Measurements from ENCODE around the gene YIF1A. TPM values are rescaled to one million over a fixed set of nuclear protein-coding genes. Genes with fewer than 3 reads are reported as not detected.

YIF1A gene
- total and polyA plus RNA-seq, 5 donors from 2014 or later, result 29.3 to 71.3 (median 48.6) TPM

DNA sequence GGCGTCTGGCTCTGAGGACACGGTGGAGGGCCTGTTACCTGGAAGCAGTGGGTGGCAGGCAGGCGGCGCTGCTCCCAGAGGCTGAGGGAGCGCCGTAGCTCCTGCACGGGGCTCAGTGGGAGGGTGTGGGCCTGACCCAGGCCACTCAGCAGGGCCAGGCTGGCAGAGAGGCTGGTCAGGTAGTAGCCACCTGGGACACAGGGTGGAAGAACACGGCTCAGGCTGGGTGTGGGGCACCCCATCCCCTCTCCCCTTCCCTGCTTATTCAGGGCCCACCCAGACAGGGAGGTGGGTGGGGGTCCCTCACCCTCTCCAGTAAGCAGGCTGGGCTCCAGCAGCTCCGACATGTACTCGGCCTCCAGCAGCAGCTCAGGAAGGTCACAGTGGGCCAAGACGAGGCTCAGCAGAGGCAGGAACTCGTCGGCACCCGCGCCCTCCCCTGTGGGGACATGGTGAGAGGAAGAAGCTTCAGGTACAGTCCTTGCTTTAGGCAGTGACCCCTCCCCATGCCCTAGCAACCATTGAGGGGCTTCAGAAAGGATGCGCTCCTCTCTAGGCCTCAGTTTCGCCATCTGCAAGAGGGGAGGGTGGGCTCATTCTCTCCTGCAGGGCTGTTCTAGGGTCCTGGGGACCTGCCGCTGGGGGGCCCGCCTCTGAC is 44.4 kb upstream of the YIF1A start:
- Histone ChIP-seq H3K36me3 (ENCODE audit: control insufficient read depth, insufficient read depth, low read length) (peaks cover 3% of the 10 kb centered on the region), H3K27me3 (ENCODE audit: control insufficient read depth, insufficient read depth, low read length) (no peaks in the 10 kb centered on the region), H3K4me3 (ENCODE audit: low read depth, low read length) (no peak overlapping the region), H3K9me3 (ENCODE audit: control insufficient read depth in 2 of 2, low read length in 2 of 2) (no peaks in the 10 kb centered on the region), H3K27ac (ENCODE audit: insufficient read depth, low read length, poor library complexity, severe bottlenecking) (no peak overlapping the region), H3K4me1 (ENCODE audit: control insufficient read depth, insufficient read depth, low read length, poor library complexity, severe bottlenecking) (peaks cover 25% of the 10 kb centered on the region)
- Mint-ChIP-seq H3K4me1 (peaks cover 0 to 27% (median 11%) of the 10 kb centered on the region in 4 donors), H3K27ac (no peak overlapping the region), H3K4me3 (no peak overlapping the region), H3K27me3 (no peaks in the 10 kb centered on the region), H3K9me3 (no peaks in the 10 kb centered on the region), H3K36me3 (peaks cover 3% of the 10 kb centered on the region)
- no peak for ATAC-seq (ENCODE audit: low read depth in 2 of 2)
- DNase-seq, result no peak

DNA sequence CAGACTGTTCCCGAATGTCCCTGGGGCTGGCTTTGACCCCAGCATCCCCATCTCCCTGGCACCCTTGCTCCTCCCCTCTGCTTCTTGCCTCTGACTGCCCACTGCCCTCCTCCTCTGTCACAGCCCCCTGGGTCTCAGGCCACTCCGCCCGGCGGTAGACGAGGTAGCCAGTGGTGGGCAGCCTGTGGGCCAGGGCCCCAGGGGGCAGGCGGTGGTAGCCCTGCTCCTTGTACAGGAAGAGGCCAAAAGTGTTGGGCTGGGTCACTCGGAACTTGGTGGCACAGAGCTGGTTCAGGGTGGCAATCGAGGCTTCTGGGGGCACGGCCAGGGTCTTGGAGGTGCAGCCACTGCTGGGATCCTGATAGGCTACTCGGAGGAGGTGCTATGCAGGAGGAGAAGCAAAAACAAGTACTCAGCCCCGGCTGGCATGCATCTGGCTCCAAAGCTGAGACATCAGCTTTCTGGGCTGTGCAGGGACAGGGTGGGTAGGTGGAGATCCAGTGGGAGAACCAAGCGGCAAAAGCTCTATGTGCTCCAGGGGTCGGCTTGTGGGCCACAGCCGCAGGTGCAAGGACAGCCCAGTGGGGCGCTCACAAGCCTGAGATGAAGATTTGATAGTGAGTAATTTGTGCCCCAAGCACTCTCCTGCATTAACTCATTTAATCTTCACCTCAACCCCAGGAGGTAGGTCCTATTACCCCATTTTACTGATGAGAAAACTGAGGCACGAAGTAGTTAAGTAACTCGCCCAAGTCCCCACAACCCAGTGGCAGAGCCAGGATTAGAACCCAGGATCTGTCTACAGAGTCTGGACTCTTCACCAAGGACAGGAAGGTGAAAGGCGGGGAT is 43.7 kb upstream of the YIF1A start:
- Histone ChIP-seq H3K9me3 (ENCODE audit: control insufficient read depth in 2 of 2, low read length in 2 of 2) (no peaks in the 10 kb centered on the region), H3K27ac (ENCODE audit: insufficient read depth, low read length, poor library complexity, severe bottlenecking) (no peak overlapping the region), H3K27me3 (ENCODE audit: control insufficient read depth, insufficient read depth, low read length) (no peaks in the 10 kb centered on the region), H3K4me1 (ENCODE audit: control insufficient read depth, insufficient read depth, low read length, poor library complexity, severe bottlenecking) (peaks cover 33% of the 10 kb centered on the region), H3K4me3 (ENCODE audit: low read depth, low read length) (no peak overlapping the region), H3K36me3 (ENCODE audit: control insufficient read depth, insufficient read depth, low read length) (no peaks in the 10 kb centered on the region)
- H3K4me1 Mint-ChIP-seq, result peaks cover under 1 to 32% (median 17%) of the 10 kb centered on the region in 4 donors
- ATAC-seq (ENCODE audit: low read depth in 2 of 2), result no peak
- no peak for DNase-seq
- H3K4me3 Mint-ChIP-seq, result peak overlapping the region in 1 of 4 donors; percentile 63
- no peak overlapping the region for H3K27ac Mint-ChIP-seq
- no peaks in the 10 kb centered on the region for H3K27me3 Mint-ChIP-seq
- no peaks in the 10 kb centered on the region for H3K9me3 Mint-ChIP-seq
- H3K36me3 Mint-ChIP-seq, result peaks cover 3% of the 10 kb centered on the region

DNA sequence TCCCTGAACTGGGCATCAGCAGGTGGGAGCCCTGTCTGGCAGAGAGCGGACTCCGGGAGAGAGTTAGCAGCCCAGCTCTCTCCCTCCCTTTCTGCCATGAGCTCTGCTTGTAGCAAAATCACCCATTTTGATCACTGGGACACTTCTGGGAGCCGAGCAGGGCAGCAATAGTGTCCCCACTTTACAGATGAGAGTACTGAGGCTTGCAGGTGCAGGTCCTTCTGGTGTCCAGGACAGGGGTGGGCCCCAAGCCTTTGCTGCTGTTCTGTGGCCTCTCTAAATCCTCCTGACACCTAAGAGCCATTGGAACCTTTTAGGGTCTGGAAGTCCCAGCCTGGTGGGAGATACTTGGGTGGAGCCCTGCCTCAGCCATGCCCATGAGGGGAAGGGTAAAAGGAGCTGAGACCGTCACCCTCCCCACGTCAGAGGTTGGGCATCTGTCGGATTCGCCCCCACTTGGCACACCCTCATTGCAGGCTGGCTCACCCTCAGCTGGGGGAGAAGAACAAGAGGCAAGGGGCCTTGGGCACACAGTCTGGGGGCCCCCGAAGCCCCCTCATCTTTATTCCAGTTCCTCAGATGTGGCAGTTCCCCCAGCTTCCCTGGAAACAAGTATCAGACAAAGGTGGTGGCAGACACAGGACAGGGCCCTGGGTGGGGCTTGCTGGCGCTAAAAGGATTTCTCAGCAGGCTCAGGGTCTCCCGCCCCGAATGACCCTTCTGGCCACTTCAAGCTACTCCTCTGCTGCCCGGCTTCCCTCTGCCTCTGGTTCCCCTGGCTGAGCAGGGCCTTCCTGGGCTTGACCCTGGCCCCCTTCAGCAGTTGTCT is 42.8 kb upstream of the YIF1A start:
- H3K4me1 ChIP-seq (ENCODE audit: control insufficient read depth, insufficient read depth, low read length, poor library complexity, severe bottlenecking), result peaks cover 34% of the 10 kb centered on the region
- Mint-ChIP-seq H3K36me3 (no peaks in the 10 kb centered on the region), H3K4me1 (peaks cover 4 to 32% (median 18%) of the 10 kb centered on the region in 4 donors), H3K9me3 (no peaks in the 10 kb centered on the region), H3K27ac (no peak overlapping the region), H3K4me3 (no peak overlapping the region), H3K27me3 (no peaks in the 10 kb centered on the region)
- DNase-seq (no peak), ATAC-seq (ENCODE audit: low read depth in 2 of 2) (no peak)
- no peak overlapping the region for H3K27ac ChIP-seq (ENCODE audit: insufficient read depth, low read length, poor library complexity, severe bottlenecking)
- no peaks in the 10 kb centered on the region for H3K9me3 ChIP-seq (ENCODE audit: control insufficient read depth in 2 of 2, low read length in 2 of 2)
- H3K27me3 ChIP-seq (ENCODE audit: control insufficient read depth, insufficient read depth, low read length), result no peaks in the 10 kb centered on the region
- no peak overlapping the region for H3K4me3 ChIP-seq (ENCODE audit: low read depth, low read length)
- H3K36me3 ChIP-seq (ENCODE audit: control insufficient read depth, insufficient read depth, low read length), result no peaks in the 10 kb centered on the region

DNA sequence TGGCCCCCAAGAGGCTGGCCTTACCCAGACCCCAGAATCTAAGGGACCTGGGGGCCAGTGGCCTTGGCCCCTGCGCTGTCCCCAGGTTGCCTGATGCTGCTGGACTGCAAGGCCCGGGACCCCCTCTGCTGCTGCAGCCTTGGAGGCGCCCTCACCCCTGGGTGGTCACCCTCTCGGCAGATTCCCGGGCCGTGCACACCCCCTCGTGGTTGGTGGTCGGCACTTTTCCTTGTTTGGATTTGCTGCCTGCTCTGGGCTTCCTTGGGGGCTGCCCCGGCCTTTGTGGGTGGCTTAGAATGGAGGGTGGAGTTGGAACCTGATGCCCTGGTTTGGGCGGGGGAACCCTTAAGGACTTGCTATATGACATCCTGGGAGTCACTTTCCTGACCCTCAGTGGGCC is 42.0 kb upstream of the YIF1A start:
- ATAC-seq (ENCODE audit: low read depth in 2 of 2), result no peak
- Mint-ChIP-seq H3K9me3 (no peaks in the 10 kb centered on the region), H3K4me1 (peaks cover 4 to 32% (median 16%) of the 10 kb centered on the region in 4 donors), H3K27me3 (no peaks in the 10 kb centered on the region), H3K27ac (no peak overlapping the region), H3K36me3 (no peaks in the 10 kb centered on the region), H3K4me3 (no peak overlapping the region)
- Histone ChIP-seq H3K4me3 (ENCODE audit: low read depth, low read length) (no peak overlapping the region), H3K9me3 (ENCODE audit: control insufficient read depth in 2 of 2, low read length in 2 of 2) (no peaks in the 10 kb centered on the region), H3K36me3 (ENCODE audit: control insufficient read depth, insufficient read depth, low read length) (no peaks in the 10 kb centered on the region), H3K27me3 (ENCODE audit: control insufficient read depth, insufficient read depth, low read length) (no peaks in the 10 kb centered on the region), H3K27ac (ENCODE audit: insufficient read depth, low read length, poor library complexity, severe bottlenecking) (no peak overlapping the region), H3K4me1 (ENCODE audit: control insufficient read depth, insufficient read depth, low read length, poor library complexity, severe bottlenecking) (peaks cover 34% of the 10 kb centered on the region)
- DNase-seq, result no peak

DNA sequence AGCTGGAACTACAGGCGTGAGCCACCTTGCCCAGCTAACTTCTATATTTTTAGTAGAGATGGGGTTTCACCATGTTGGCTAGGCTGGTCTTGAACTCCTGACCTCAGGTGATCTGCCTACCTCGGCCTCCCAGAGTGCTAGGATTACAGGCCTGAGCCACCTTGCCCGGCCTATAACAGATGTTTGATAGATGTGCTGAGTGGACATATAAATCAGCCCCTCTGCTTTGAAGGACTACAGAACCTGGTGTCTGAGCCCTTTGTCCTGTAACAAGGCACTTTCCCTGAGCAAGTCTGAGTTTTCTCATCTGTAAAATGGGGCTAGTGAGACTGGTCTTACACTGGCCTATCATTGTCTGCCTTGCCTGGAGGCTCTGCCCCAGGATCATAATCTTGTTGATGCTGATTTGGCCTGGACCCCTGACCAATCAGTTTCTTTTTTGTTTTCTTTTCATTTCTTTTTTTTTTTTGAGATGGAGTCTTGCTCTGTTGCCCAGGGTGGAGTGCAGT is 40.3 kb upstream of the YIF1A start:
- H3K36me3 ChIP-seq (ENCODE audit: control insufficient read depth, insufficient read depth, low read length), result no peaks in the 10 kb centered on the region
- H3K4me1 Mint-ChIP-seq, result peaks cover 4 to 40% (median 17%) of the 10 kb centered on the region in 4 donors

DNA sequence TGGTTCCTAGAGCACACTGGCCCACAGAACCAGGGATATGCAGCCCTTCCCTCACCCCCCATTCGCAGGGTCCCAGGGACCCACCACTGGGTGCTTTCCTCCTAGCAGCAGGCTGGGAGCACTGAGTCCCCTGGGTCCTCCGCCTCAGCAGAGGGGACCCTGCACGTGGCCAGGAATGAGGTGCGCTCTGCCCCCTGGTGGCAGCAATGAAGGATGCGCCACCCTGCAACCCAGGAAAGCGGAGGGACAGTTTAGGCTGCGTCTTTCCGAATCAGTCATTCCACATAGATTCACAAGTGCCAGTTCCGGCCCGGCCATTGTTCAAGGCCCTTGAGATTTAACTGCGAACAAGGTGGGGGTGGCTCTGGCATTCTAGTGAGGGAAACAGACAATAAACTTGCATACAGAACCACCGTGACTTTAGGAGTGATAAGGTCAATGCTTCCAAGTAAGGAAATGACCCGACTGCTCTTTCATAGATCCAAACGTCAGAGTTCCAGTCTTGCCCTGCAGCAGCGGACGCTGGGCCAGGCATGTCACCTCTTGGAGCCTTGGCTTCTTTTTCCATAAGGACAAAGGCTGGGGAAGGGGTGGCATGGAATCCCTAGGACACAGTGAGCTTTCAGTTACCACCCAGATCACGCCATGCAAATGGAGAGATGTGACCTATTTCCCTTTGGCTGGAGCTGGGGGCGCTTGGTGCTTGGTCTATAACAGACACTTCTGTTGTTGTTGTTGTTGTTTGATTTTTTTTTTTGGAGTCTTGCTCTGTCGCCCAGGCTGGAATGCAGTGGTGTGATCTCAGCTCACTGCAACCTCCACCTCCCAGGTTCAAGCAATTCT is 39.6 kb upstream of the YIF1A start:
- peak overlapping the region; percentile 58 for H3K27ac ChIP-seq (ENCODE audit: insufficient read depth, low read length, poor library complexity, severe bottlenecking)
- peak overlapping the region; percentile 60 to 85 (median 79) for H3K27ac Mint-ChIP-seq
- H3K27me3 Mint-ChIP-seq, result no peaks in the 10 kb centered on the region
- no peaks in the 10 kb centered on the region for H3K9me3 Mint-ChIP-seq
- H3K4me3 Mint-ChIP-seq, result peak overlapping the region in 3 of 4 donors; percentile 3 to 57 (median 52)
- no peaks in the 10 kb centered on the region for H3K36me3 Mint-ChIP-seq
- no peaks in the 10 kb centered on the region for H3K36me3 ChIP-seq (ENCODE audit: control insufficient read depth, insufficient read depth, low read length)
- no peaks in the 10 kb centered on the region for H3K9me3 ChIP-seq (ENCODE audit: control insufficient read depth in 2 of 2, low read length in 2 of 2)
- H3K4me1 Mint-ChIP-seq, result peaks cover 4 to 47% (median 20%) of the 10 kb centered on the region in 4 donors
- no peaks in the 10 kb centered on the region for H3K27me3 ChIP-seq (ENCODE audit: control insufficient read depth, insufficient read depth, low read length)
- DNase-seq, result peak; percentile 68 to 82 (median 81)
- H3K4me1 ChIP-seq (ENCODE audit: control insufficient read depth, insufficient read depth, low read length, poor library complexity, severe bottlenecking), result peaks cover 38% of the 10 kb centered on the region
- no peak overlapping the region for H3K4me3 ChIP-seq (ENCODE audit: low read depth, low read length)
- ATAC-seq (ENCODE audit: low read depth in 2 of 2), result peak; percentile 81 to 85

More for the DNA sequence above, 40.3 kb upstream of the YIF1A start:
- Mint-ChIP-seq H3K4me3 (no peak overlapping the region), H3K27me3 (no peaks in the 10 kb centered on the region), H3K36me3 (no peaks in the 10 kb centered on the region), H3K9me3 (no peaks in the 10 kb centered on the region), H3K27ac (no peak overlapping the region)
- DNase-seq, result no peak
- H3K4me3 ChIP-seq (ENCODE audit: low read depth, low read length), result no peak overlapping the region
- peaks cover 38% of the 10 kb centered on the region for H3K4me1 ChIP-seq (ENCODE audit: control insufficient read depth, insufficient read depth, low read length, poor library complexity, severe bottlenecking)
- no peaks in the 10 kb centered on the region for H3K9me3 ChIP-seq (ENCODE audit: control insufficient read depth in 2 of 2, low read length in 2 of 2)
- H3K27ac ChIP-seq (ENCODE audit: insufficient read depth, low read length, poor library complexity, severe bottlenecking), result no peak overlapping the region
- H3K27me3 ChIP-seq (ENCODE audit: control insufficient read depth, insufficient read depth, low read length), result no peaks in the 10 kb centered on the region
- ATAC-seq (ENCODE audit: low read depth in 2 of 2), result no peak

DNA sequence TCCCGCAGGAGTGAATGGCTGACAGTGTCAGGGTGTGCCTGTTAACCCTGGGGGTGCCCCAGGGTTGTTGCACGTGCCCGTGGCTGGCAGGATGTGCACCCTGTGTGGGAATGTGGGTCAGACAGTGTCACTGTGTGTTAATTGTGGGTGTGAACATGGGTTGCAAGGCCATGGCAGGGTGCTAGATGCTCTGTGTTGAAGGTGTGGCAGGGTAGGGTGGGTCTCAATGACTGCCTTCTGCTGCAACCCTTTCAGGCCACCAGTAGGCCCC is 39.0 kb upstream of the YIF1A start:
- ATAC-seq (ENCODE audit: low read depth in 2 of 2) (peak in 1 of 2 donors; percentile 2), DNase-seq (peak in 1 of 3 donors; percentile 64)
- H3K9me3 ChIP-seq (ENCODE audit: control insufficient read depth in 2 of 2, low read length in 2 of 2), result no peaks in the 10 kb centered on the region
- Mint-ChIP-seq H3K36me3 (no peaks in the 10 kb centered on the region), H3K9me3 (no peaks in the 10 kb centered on the region), H3K27me3 (no peaks in the 10 kb centered on the region), H3K4me3 (peak overlapping the region in 2 of 4 donors; percentile 52 to 57), H3K4me1 (peaks cover 4 to 52% (median 22%) of the 10 kb centered on the region in 4 donors), H3K27ac (peak overlapping the region in 2 of 3 donors; percentile 60 to 79)
- H3K4me3 ChIP-seq (ENCODE audit: low read depth, low read length), result no peak overlapping the region
- peak overlapping the region; percentile 58 for H3K27ac ChIP-seq (ENCODE audit: insufficient read depth, low read length, poor library complexity, severe bottlenecking)
- peaks cover 38% of the 10 kb centered on the region for H3K4me1 ChIP-seq (ENCODE audit: control insufficient read depth, insufficient read depth, low read length, poor library complexity, severe bottlenecking)
- no peaks in the 10 kb centered on the region for H3K36me3 ChIP-seq (ENCODE audit: control insufficient read depth, insufficient read depth, low read length)
- H3K27me3 ChIP-seq (ENCODE audit: control insufficient read depth, insufficient read depth, low read length), result no peaks in the 10 kb centered on the region
